Activated T-helper 9 cell treated with anti-CD3 and anti-CD28 coated beads, Interleukin-2, amount 50 U/mL, for 16 hours (primary cell): ENCODE measurements around the gene RIN3.

Experiments
- DNase-seq: peaks from one replicate; pipeline ENCODE4 v3.0.0-alpha.2; 2020; ENCODE audit warnings: low read depth

RIN3 gene

GRCh38 chr14:92687681-92688433, 174.3 kb downstream of the RIN3 start:
- no peak for DNase-seq

- no peak for DNase-seq
These were observed 175.1 kb downstream of the RIN3 start for GRCh38 chr14:92688434-92689375.

- no peak for DNase-seq
These were observed 176.8 kb downstream of the RIN3 start for GRCh38 chr14:92690171-92691011.

- no peak for DNase-seq
These were observed 179.2 kb downstream of the RIN3 start for GRCh38 chr14:92692822-92693226.

GRCh38 chr14:92693998-92694795, 180.6 kb downstream of the RIN3 start:
- DNase-seq, result no peak

- DNase-seq, result no peak
These were observed 181.2 kb downstream of the RIN3 start for GRCh38 chr14:92694807-92695206.

- DNase-seq, result no peak
These were observed 182.0 kb downstream of the RIN3 start for GRCh38 chr14:92695562-92695961.

GRCh38 chr14:92696366-92696765, 182.8 kb downstream of the RIN3 start:
- DNase-seq, result no peak

GRCh38 chr14:92698393-92698792, 184.8 kb downstream of the RIN3 start:
- DNase-seq, result no peak

GRCh38 chr14:92701826-92702225, 188.2 kb downstream of the RIN3 start:
- no peak for DNase-seq

- no peak for DNase-seq
These were observed 188.9 kb downstream of the RIN3 start for GRCh38 chr14:92702441-92702918.

- no peak for DNase-seq
These were observed 189.9 kb downstream of the RIN3 start for GRCh38 chr14:92703516-92703915.

- no peak for DNase-seq
These were observed 190.6 kb downstream of the RIN3 start for GRCh38 chr14:92704036-92704804.

- DNase-seq, result no peak
These were observed 191.2 kb downstream of the RIN3 start for GRCh38 chr14:92704821-92705220.

- DNase-seq, result no peak
These were observed 192.8 kb downstream of the RIN3 start for GRCh38 chr14:92706386-92706785.

GRCh38 chr14:92709340-92710000, 195.9 kb downstream of the RIN3 start:
- no peak for DNase-seq

GRCh38 chr14:92710001-92710341, 196.4 kb downstream of the RIN3 start:
- DNase-seq, result no peak

GRCh38 chr14:92711976-92712653, 198.5 kb downstream of the RIN3 start:
- no peak for DNase-seq

GRCh38 chr14:92712654-92713051, 199.1 kb downstream of the RIN3 start:
- no peak for DNase-seq
